Stimulated activated memory B cell treated with anti-CD40 and anti-IgM and Interleukin-4, amounts not matched to agents 10 μg/mL and 1 μg/mL and 100 μg/mL, for 72 hours (primary cell): ENCODE results near the gene LRRC27.
"Not testable (repeated sequence)": the region's sequence is repeated elsewhere in the genome, so short reads cannot be mapped to it uniquely, and the experiment has no call there.

Source experiments
- ATAC-seq: fragments of 150-1000 bp; cut with Tn5 transposase; 2 replicates; pipeline ENCODE4 v1.10.0; 2021
- H3K27ac Mint-ChIP-seq: one replicate; pipeline ENCODE4 v1.8.0; 2022; ENCODE audit warnings: mild to moderate bottlenecking, mixed read lengths
- H3K27me3 Mint-ChIP-seq: one replicate; pipeline ENCODE4 v1.8.0; 2022; ENCODE audit warnings: mixed read lengths
- H3K36me3 Mint-ChIP-seq: one replicate; pipeline ENCODE4 v1.8.0; 2022; ENCODE audit warnings: mixed read lengths
- H3K4me1 Mint-ChIP-seq: one replicate; pipeline ENCODE4 v1.8.0; 2022; ENCODE audit warnings: mixed read lengths
- H3K4me3 Mint-ChIP-seq: one replicate; pipeline ENCODE4 v1.8.0; 2022; ENCODE audit warnings: mild to moderate bottlenecking, moderate library complexity, mixed read lengths
- H3K9me3 Mint-ChIP-seq: one replicate; pipeline ENCODE4 v1.8.0; 2022; ENCODE audit warnings: mixed read lengths

The LRRC27 gene

GRCh38 chr10:132375116-132375794 lies 43.3 kb downstream of the LRRC27 start:
- peaks cover 18% of the 10 kb centered on the region for H3K27me3 Mint-ChIP-seq
- H3K36me3 Mint-ChIP-seq = peaks cover 6% of the 10 kb centered on the region
- H3K27ac Mint-ChIP-seq = no peak overlapping the region

DNA sequence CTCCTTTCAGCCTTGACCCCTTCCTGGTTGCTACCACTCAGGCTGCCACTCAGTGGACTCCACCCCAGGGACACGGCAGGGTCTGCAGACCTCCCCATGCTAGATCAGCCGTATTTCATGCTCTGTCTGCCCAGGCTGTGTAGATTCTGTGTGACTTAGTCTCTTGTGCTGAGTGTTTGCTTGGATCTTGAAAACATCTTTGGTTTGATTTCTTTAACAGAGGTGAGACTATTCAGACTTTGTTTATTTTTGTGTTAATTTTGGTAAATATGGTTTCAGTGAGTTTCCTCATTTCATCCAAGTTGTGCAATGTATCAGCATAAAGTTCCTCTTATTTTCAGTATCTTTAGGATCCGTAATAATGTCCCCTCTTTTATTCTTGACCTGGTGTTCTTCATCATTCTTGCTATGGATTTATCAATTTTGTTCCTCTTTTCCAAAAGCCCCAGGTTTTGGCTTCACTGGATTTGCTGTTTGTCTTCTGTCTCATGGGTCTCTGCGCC lies 43.9 kb downstream of the LRRC27 start:
- peaks cover 6% of the 10 kb centered on the region for H3K4me1 Mint-ChIP-seq
- peaks cover 6% of the 10 kb centered on the region for H3K36me3 Mint-ChIP-seq
- H3K27ac Mint-ChIP-seq = no peak overlapping the region
- no peak for ATAC-seq
- no peaks in the 10 kb centered on the region for H3K9me3 Mint-ChIP-seq
- H3K4me3 Mint-ChIP-seq = no peak overlapping the region
- peaks cover 15% of the 10 kb centered on the region for H3K27me3 Mint-ChIP-seq

More at GRCh38 chr10:132375116-132375794, 43.3 kb downstream of the LRRC27 start:
- H3K9me3 Mint-ChIP-seq = no peaks in the 10 kb centered on the region
- no peak overlapping the region for H3K4me3 Mint-ChIP-seq
- no peak for ATAC-seq
- peaks cover 6% of the 10 kb centered on the region for H3K4me1 Mint-ChIP-seq

DNA sequence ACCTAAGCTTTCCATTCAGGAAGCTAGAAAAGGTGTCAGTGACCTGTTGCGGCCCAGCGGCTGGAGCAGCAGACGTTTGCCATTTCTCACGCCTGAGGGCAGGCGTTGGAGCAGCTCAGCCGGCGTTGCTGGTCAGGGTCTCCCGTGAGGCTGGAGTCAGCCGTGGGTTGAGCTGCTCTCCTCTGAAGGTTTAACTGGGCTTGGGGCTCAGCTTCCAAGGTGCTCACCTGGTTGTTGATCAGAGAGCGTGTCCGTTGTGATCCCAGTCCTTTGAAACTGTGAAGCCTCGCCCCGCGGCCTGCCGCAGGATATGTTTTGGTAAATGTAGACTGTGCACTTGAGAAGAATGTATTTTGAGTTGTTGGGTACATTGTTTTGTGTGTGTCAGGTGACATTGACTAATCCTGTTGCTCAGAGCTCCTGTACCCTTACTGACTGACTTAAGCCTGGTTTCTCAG lies 44.4 kb downstream of the LRRC27 start:
- no peaks in the 10 kb centered on the region for H3K9me3 Mint-ChIP-seq
- peaks cover 6% of the 10 kb centered on the region for H3K36me3 Mint-ChIP-seq
- no peak overlapping the region for H3K4me3 Mint-ChIP-seq
- H3K27ac Mint-ChIP-seq = no peak overlapping the region
- H3K27me3 Mint-ChIP-seq = peaks cover 9% of the 10 kb centered on the region
- H3K4me1 Mint-ChIP-seq = peaks cover 6% of the 10 kb centered on the region
- no peak for ATAC-seq

DNA sequence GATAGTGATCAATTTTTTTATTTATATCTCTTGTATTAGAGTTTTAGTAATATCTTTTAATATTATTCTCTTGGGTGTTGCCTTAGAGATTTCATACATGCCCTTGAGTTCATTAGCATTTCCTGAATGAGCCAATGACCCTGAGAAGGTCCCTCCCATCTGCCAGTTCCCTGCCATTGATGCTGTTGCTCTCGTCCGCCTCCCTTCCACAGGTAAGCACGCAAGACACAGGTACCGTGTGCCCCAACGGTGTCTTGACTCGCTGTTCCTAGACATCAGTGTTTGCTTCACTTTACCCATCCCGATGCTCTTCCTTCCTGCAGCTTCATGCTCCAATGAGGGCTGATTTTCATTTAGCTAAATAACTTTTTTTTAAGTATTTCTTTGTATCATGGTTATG lies 45.3 kb downstream of the LRRC27 start:
- H3K4me3 Mint-ChIP-seq = no peak overlapping the region
- peaks cover 6% of the 10 kb centered on the region for H3K36me3 Mint-ChIP-seq
- no peak for ATAC-seq
- H3K9me3 Mint-ChIP-seq = no peaks in the 10 kb centered on the region
- H3K4me1 Mint-ChIP-seq = no peaks in the 10 kb centered on the region
- no peak overlapping the region for H3K27ac Mint-ChIP-seq
- no peaks in the 10 kb centered on the region for H3K27me3 Mint-ChIP-seq

DNA sequence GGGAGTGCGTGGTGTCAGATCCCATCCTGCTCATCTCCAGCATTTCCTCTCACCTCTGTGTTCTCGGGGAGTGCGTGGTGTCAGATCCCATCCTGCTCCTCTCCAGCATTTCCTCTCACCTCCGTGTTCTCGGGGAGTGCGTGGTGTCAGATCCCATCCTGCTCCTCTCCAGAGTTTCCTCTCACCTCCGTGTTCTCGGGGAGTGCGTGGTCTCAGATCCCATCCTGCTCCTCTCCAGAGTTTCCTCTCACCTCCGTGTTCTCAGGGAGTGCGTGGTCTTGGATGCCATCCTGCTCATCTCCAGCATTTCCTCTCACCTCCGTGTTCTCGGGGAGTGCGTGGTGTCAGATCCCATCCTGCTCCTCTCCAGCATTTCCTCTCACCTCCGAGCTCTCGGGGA lies 47.0 kb downstream of the LRRC27 start:
- not testable (repeated sequence) for H3K4me1 Mint-ChIP-seq, H3K27me3 Mint-ChIP-seq, ATAC-seq

DNA sequence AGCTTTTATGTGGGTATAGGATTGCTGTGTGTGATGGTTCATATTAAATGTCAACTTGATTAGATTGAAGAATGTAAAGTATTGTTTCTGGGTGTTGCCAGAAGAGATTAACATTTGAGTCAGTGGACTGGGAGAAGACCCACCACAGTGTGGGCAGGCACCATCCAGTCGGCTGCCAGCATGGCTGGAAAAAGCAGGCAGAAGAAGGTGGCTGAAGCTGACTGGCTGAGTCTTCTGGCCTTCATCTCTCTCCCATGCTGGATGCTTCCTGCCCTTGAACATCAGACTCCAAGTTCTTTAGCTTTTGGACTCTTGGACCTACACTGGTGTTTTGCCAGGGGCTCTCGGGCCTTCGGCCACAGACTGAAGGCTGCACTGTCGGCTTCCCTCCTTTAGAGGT lies 49.0 kb downstream of the LRRC27 start:
- H3K36me3 Mint-ChIP-seq, ATAC-seq, H3K9me3 Mint-ChIP-seq, H3K27ac Mint-ChIP-seq, H3K4me1 Mint-ChIP-seq, H3K4me3 Mint-ChIP-seq, H3K27me3 Mint-ChIP-seq: not testable (repeated sequence)

More for the DNA sequence above, 47.0 kb downstream of the LRRC27 start:
- H3K36me3 Mint-ChIP-seq, H3K9me3 Mint-ChIP-seq, H3K4me3 Mint-ChIP-seq, H3K27ac Mint-ChIP-seq: not testable (repeated sequence)

DNA sequence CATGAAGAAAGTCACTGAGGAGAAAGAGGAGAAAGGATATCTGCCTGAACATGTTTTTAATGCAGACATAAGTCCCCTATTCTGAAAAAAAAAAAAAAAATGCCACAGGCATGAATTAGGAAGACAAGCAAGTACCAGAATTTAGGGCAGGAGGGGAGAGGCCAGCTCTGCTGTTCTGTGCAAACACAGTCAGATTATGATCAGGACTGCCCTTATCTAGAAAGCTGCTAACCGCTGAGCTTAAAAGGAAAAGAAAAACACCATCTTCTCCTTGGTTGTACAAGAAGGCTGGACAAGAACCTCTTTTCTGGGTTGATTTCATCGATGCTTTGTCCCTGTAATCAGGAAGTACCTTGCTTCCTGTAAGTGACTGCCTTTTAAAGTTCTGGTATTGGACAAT lies 49.7 kb downstream of the LRRC27 start:
- H3K9me3 Mint-ChIP-seq = no peaks in the 10 kb centered on the region
- no peak overlapping the region for H3K27ac Mint-ChIP-seq
- ATAC-seq = no peak
- peaks cover 2% of the 10 kb centered on the region for H3K4me1 Mint-ChIP-seq
- H3K36me3 Mint-ChIP-seq = peaks cover 6% of the 10 kb centered on the region
- H3K27me3 Mint-ChIP-seq = no peaks in the 10 kb centered on the region
- no peak overlapping the region for H3K4me3 Mint-ChIP-seq

- Mint-ChIP-seq H3K9me3 (no peaks in the 10 kb centered on the region), H3K36me3 (peaks cover 6% of the 10 kb centered on the region), H3K27me3 (no peaks in the 10 kb centered on the region), H3K4me1 (peaks cover 8% of the 10 kb centered on the region), H3K27ac (no peak overlapping the region), H3K4me3 (no peak overlapping the region)
- no peak for ATAC-seq
Measured at GRCh38 chr10:132382231-132382922, 50.4 kb downstream of the LRRC27 start.

DNA sequence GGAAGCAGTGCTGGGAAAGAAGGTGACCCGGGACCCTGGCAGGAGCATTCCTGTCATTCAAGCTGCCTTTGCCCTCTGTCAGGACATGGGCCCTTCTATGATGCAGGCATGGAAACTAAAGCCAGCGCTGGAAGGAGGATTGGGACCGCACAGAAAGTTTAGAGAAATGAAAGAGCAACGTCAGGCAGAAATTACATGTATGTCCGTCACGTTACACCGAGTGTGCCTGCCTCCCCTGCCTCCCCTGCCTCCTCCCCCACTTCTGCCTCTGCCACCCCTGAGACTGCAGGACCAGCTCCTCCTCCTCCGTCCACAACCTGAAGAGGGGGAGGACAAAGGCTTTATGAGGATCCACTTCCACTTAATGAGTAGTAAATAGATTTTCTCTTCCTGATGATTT lies 51.1 kb downstream of the LRRC27 start:
- H3K4me1 Mint-ChIP-seq = peaks cover 15% of the 10 kb centered on the region
- H3K27me3 Mint-ChIP-seq = no peaks in the 10 kb centered on the region
- H3K36me3 Mint-ChIP-seq = peaks cover 6% of the 10 kb centered on the region
- H3K27ac Mint-ChIP-seq = no peak overlapping the region
- H3K9me3 Mint-ChIP-seq = no peaks in the 10 kb centered on the region
- ATAC-seq = no peak
- no peak overlapping the region for H3K4me3 Mint-ChIP-seq

GRCh38 chr10:132383751-132384196 lies 51.8 kb downstream of the LRRC27 start:
- no peak overlapping the region for H3K4me3 Mint-ChIP-seq
- no peaks in the 10 kb centered on the region for H3K27me3 Mint-ChIP-seq
- H3K9me3 Mint-ChIP-seq = no peaks in the 10 kb centered on the region
- no peak overlapping the region for H3K27ac Mint-ChIP-seq
- H3K36me3 Mint-ChIP-seq = peaks cover 6% of the 10 kb centered on the region
- ATAC-seq = no peak
- peaks cover 15% of the 10 kb centered on the region for H3K4me1 Mint-ChIP-seq

DNA sequence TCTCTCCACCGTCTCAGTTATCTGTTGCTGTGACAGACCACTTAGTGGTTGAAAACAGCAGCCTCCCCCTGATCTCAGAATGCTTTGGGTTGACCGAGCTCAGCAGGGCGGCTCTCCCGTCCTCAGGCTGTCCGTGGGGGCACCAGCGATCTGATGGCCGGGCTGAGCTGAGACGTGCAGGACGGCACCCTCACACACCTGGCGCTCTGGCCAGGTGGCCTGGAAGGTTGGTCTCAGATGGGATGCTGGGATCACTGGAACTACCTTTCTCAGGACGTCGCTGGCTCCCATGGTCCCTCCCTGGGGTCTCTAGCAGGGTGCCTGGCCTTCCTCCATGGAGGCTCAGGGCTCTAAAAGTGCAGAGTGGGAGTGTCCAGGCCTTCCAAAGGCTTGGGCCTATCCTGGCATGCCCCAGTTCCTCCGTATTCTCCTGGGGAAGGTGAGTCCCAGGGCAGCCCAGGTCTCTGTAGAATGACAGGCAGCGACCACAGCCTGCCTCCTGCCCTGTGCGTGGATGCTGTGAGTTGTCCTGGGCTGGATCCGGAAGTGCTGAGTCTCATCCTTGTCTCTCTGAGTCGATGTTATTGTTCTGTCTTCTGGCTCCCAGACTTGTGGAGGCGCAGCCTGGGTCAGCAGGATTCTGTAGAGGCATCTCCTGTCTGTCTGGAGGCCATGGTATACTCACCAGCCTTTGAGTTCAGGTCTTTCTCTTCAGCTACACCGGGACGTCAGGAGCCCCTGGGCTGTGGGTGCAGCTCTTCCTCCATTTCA lies 52.8 kb downstream of the LRRC27 start:
- Mint-ChIP-seq H3K27ac (peak overlapping the region; percentile 3), H3K4me3 (no peak overlapping the region), H3K9me3 (no peaks in the 10 kb centered on the region), H3K36me3 (no peaks in the 10 kb centered on the region), H3K4me1 (peaks cover 20% of the 10 kb centered on the region), H3K27me3 (no peaks in the 10 kb centered on the region)
- ATAC-seq = no peak

GRCh38 chr10:132385389-132385667 lies 53.3 kb downstream of the LRRC27 start:
- no peaks in the 10 kb centered on the region for H3K9me3 Mint-ChIP-seq
- H3K27me3 Mint-ChIP-seq = no peaks in the 10 kb centered on the region
- peaks cover 20% of the 10 kb centered on the region for H3K4me1 Mint-ChIP-seq
- no peak overlapping the region for H3K4me3 Mint-ChIP-seq
- ATAC-seq = no peak
- H3K27ac Mint-ChIP-seq = peak overlapping the region; percentile 3
- no peaks in the 10 kb centered on the region for H3K36me3 Mint-ChIP-seq

- Mint-ChIP-seq H3K4me1 (peaks cover 20% of the 10 kb centered on the region), H3K36me3 (no peaks in the 10 kb centered on the region), H3K27ac (peak overlapping the region; percentile 3), H3K9me3 (no peaks in the 10 kb centered on the region), H3K4me3 (no peak overlapping the region), H3K27me3 (no peaks in the 10 kb centered on the region)
- no peak for ATAC-seq
Measured at GRCh38 chr10:132385721-132386418, 53.9 kb downstream of the LRRC27 start.

- H3K4me1 Mint-ChIP-seq = peaks cover 20% of the 10 kb centered on the region
- peak overlapping the region; percentile 90 for H3K27ac Mint-ChIP-seq
- no peaks in the 10 kb centered on the region for H3K36me3 Mint-ChIP-seq
- no peak overlapping the region for H3K4me3 Mint-ChIP-seq
- ATAC-seq = no peak
- no peaks in the 10 kb centered on the region for H3K9me3 Mint-ChIP-seq
- no peaks in the 10 kb centered on the region for H3K27me3 Mint-ChIP-seq
Measured at GRCh38 chr10:132386419-132386831, 54.4 kb downstream of the LRRC27 start.

DNA sequence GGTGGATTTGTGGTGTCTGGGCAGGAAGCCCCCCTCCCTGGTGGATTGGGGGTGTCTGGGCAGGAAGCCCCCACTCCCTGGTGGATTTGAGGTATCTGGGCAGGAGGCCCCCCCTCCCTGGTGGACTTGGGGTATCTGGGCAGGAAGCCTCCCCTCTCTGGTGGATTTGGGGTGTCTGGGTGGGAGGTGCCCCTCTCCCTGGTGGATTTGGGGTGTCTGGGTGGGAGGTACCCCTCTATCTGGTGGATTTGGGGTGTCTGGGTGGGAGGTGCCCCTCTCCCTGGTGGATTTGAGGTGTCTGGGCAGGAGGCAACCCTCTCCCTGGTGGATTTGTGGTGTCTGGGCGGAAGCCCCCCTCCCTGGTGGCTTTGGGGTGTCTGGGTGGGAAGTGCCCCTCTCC lies 54.9 kb downstream of the LRRC27 start:
- not testable (repeated sequence) for ATAC-seq, H3K36me3 Mint-ChIP-seq, H3K9me3 Mint-ChIP-seq, H3K27me3 Mint-ChIP-seq, H3K4me3 Mint-ChIP-seq
- Mint-ChIP-seq H3K4me1 (peaks cover 20% of the 10 kb centered on the region), H3K27ac (peak overlapping the region; percentile 90)
